Effector memory CD8-positive, alpha-beta T cell (primary cell): ENCODE measurements around the gene TMUB1.
A peak's percentile ranks its signal among the peaks of the same experiment; 100 is the strongest.

Experiments
- ATAC-seq: fragments of 150-1000 bp; cut with Tn5 transposase; replicated peaks from 2 replicates; pipeline ENCODE4 v1.10.0; 2021; ENCODE audit warnings: mild to moderate bottlenecking, moderate library complexity
- DNase-seq, 3 experiments: peaks; one replicate each; pipeline ENCODE4 v3.0.0; 2021
- H3K27ac Mint-ChIP-seq, 2 donors: one replicate each; pipeline ENCODE4 v1.8.0; 2022; ENCODE audit warnings: mild to moderate bottlenecking in 2 of 2, mixed read lengths in 2 of 2, moderate library complexity in 2 of 2
- H3K27me3 Mint-ChIP-seq, 2 donors: one replicate each; pipeline ENCODE4 v1.8.0; 2022; ENCODE audit warnings: mixed read lengths in 2 of 2
- H3K36me3 Mint-ChIP-seq: one replicate; pipeline ENCODE4 v1.8.0; 2022; ENCODE audit warnings: mild to moderate bottlenecking, moderate library complexity, mixed read lengths; ENCODE audit not compliant: insufficient read depth
- H3K4me1 Mint-ChIP-seq, 2 donors: one replicate each; pipeline ENCODE4 v1.8.0; 2022; ENCODE audit warnings: low read depth in 2 of 2, mixed read lengths in 2 of 2
- H3K4me3 Mint-ChIP-seq, 2 donors: one replicate each; pipeline ENCODE4 v1.8.0; 2022; ENCODE audit warnings: mild to moderate bottlenecking in 2 of 2, mixed read lengths in 2 of 2, moderate library complexity in 2 of 2
- H3K9me3 Mint-ChIP-seq, 2 donors: one replicate each; pipeline ENCODE4 v1.8.0; 2022; ENCODE audit warnings: mixed read lengths in 2 of 2

The TMUB1 gene

GRCh38 chr7:151125470-151125845, 42.2 kb upstream of the TMUB1 start:
- Mint-ChIP-seq H3K36me3 (peaks cover 14% of the 10 kb centered on the region), H3K27me3 (no peaks in the 10 kb centered on the region), H3K9me3 (no peaks in the 10 kb centered on the region), H3K4me3 (no peak overlapping the region), H3K27ac (no peak overlapping the region), H3K4me1 (peaks cover 11 to 13% of the 10 kb centered on the region in 2 donors)
- DNase-seq: no peak
- no peak for ATAC-seq

DNA sequence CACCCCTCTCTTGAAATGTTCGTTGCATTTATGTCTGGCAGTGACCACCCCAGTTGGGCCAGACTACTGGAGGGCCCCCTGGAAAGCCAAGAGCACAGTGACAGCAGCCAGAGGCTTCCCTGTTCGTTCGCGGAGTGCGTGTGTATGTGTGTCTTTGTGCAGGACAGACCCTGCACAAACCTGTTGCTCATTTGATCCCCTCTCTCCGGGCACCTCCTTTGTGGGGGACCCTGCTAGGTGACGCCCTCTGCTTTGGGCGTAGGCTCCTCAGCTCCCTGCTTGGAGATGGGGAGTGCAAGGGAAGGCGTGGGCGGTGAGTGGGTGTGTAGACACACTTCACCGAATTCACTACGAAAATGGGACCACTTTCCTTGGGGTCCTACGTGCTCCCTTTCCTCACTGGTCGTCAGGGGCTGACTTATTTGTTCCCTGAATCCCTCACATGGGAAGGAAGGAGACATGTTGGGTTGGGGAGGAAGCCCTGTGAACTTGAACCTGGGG, 41.7 kb upstream of the TMUB1 start:
- ATAC-seq: no peak

DNA sequence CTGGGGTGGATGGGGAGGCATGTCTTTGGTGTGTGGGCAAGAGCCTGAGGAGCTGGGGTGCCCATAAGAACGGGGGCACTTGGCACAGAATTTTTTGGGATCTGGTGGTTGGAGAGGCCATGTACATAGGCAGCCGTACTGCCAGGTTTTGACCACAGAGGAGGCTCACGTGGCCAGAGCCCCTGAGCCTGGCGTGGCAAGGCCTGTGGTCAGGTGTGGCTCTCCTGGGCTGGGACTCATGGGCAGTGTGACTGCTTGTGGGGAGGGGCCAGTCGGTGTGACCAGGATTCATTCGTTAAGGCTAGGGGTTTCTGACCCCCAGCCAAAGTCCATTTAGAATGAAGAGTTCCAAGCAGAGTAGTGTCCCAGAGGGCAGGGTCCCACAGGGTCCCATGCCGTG, 41.2 kb upstream of the TMUB1 start:
- Mint-ChIP-seq H3K36me3 (peaks cover 14% of the 10 kb centered on the region), H3K4me1 (peaks cover 11 to 13% of the 10 kb centered on the region in 2 donors), H3K9me3 (no peaks in the 10 kb centered on the region), H3K27me3 (no peaks in the 10 kb centered on the region), H3K4me3 (no peak overlapping the region), H3K27ac (no peak overlapping the region)
- no peak for DNase-seq
- no peak for ATAC-seq

More for the DNA sequence above, 41.7 kb upstream of the TMUB1 start:
- no peak for DNase-seq
- Mint-ChIP-seq H3K4me3 (no peak overlapping the region), H3K9me3 (no peaks in the 10 kb centered on the region), H3K36me3 (peaks cover 14% of the 10 kb centered on the region), H3K27ac (no peak overlapping the region), H3K27me3 (no peaks in the 10 kb centered on the region), H3K4me1 (peaks cover 11 to 13% of the 10 kb centered on the region in 2 donors)

- no peak overlapping the region for H3K4me3 Mint-ChIP-seq
- DNase-seq (peak; percentile 84 to 87 (median 85)), ATAC-seq (peak; percentile 99)
- no peaks in the 10 kb centered on the region for H3K9me3 Mint-ChIP-seq
- H3K27me3 Mint-ChIP-seq: no peaks in the 10 kb centered on the region
- peaks cover 13 to 14% of the 10 kb centered on the region in 2 donors for H3K4me1 Mint-ChIP-seq
- H3K27ac Mint-ChIP-seq: peak overlapping the region in 1 of 2 donors; percentile 26
- H3K36me3 Mint-ChIP-seq: peaks cover 14% of the 10 kb centered on the region
Observed at GRCh38 chr7:151123822-151124464, 40.6 kb upstream of the TMUB1 start.

DNA sequence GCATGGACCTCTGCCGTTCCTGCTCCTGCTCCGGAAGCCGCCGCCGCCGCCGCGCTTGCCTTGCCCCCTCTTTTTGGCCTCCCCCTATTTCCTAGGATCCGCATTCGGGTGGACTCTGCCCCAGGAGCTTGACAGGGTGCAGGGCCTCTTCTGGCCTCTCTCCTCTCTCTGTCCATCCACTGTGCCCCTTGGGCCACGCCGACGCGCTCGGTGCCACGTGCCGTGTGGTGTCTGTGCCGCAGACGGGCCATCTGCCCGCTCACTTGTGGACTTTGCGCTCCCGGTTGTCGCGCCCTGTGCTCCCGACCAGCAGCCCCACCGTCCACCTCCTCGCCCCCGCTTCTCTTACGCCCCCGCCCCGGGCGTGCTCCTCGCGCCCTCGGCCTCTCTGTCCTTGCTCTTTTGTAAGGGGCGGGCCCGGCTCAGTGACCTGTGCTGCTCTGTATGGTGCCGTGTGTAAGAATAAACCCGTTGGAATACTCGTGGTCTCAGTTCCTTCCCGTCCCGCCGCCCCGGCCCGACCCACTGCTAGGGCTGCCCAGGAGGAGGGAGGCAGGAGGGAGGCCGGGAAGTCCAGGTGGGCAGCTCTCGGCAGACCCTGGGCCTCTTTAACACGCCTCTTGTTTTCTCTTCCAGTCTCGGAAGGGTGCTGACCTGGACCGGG, 40.0 kb upstream of the TMUB1 start:
- H3K9me3 Mint-ChIP-seq: no peaks in the 10 kb centered on the region
- no peak for ATAC-seq
- peak overlapping the region in 1 of 2 donors; percentile 26 for H3K27ac Mint-ChIP-seq
- peaks cover 18% of the 10 kb centered on the region for H3K36me3 Mint-ChIP-seq
- DNase-seq: no peak
- no peak overlapping the region for H3K4me3 Mint-ChIP-seq
- H3K27me3 Mint-ChIP-seq: no peaks in the 10 kb centered on the region
- H3K4me1 Mint-ChIP-seq: peaks cover 13 to 18% of the 10 kb centered on the region in 2 donors

- Mint-ChIP-seq H3K4me3 (no peak overlapping the region), H3K27ac (no peak overlapping the region), H3K27me3 (no peaks in the 10 kb centered on the region)
Observed at GRCh38 chr7:151122796-151123157, 39.5 kb upstream of the TMUB1 start.

GRCh38 chr7:151122276-151122675, 39.0 kb upstream of the TMUB1 start:
- H3K9me3 Mint-ChIP-seq: no peaks in the 10 kb centered on the region
- H3K27me3 Mint-ChIP-seq: no peaks in the 10 kb centered on the region
- no peak overlapping the region for H3K4me3 Mint-ChIP-seq
- DNase-seq (no peak), ATAC-seq (no peak)
- H3K4me1 Mint-ChIP-seq: peaks cover 13 to 20% of the 10 kb centered on the region in 2 donors
- H3K27ac Mint-ChIP-seq: no peak overlapping the region
- H3K36me3 Mint-ChIP-seq: peaks cover 20% of the 10 kb centered on the region

More at GRCh38 chr7:151122796-151123157, 39.5 kb upstream of the TMUB1 start:
- DNase-seq (no peak), ATAC-seq (no peak)
- Mint-ChIP-seq H3K9me3 (no peaks in the 10 kb centered on the region), H3K36me3 (peaks cover 18% of the 10 kb centered on the region), H3K4me1 (peaks cover 13 to 18% of the 10 kb centered on the region in 2 donors)

- no peak overlapping the region for H3K4me3 Mint-ChIP-seq
- H3K9me3 Mint-ChIP-seq: no peaks in the 10 kb centered on the region
- H3K4me1 Mint-ChIP-seq: peaks cover 13 to 23% of the 10 kb centered on the region in 2 donors
- H3K36me3 Mint-ChIP-seq: peaks cover 21% of the 10 kb centered on the region
- no peak for DNase-seq
- no peak for ATAC-seq
- no peaks in the 10 kb centered on the region for H3K27me3 Mint-ChIP-seq
- no peak overlapping the region for H3K27ac Mint-ChIP-seq
Observed at GRCh38 chr7:151121380-151122170, 38.3 kb upstream of the TMUB1 start.

DNA sequence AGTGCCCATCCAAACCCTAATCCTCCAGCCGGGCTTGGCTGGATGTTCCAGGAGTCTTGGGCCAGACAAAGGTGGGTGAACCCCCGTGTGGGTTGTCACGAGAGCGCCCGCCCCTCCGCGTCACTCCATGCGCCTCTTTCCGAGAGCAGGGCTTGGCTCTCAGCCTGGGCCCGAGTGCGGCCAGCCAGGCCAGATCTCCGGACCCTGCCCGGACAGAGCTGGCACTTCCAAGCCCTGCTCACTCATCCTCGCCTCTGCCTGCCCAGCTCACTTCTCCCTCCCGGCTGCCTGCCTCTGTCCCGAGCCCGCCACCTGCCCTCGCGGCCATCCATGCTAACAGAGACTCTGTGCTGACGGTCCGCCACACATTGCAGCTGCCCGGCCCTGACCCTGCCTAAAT, 37.6 kb upstream of the TMUB1 start:
- Mint-ChIP-seq H3K36me3 (peaks cover 21% of the 10 kb centered on the region), H3K9me3 (no peaks in the 10 kb centered on the region), H3K4me3 (no peak overlapping the region), H3K4me1 (peaks cover 15 to 24% of the 10 kb centered on the region in 2 donors), H3K27me3 (no peaks in the 10 kb centered on the region), H3K27ac (no peak overlapping the region)
- no peak for DNase-seq
- no peak for ATAC-seq

DNA sequence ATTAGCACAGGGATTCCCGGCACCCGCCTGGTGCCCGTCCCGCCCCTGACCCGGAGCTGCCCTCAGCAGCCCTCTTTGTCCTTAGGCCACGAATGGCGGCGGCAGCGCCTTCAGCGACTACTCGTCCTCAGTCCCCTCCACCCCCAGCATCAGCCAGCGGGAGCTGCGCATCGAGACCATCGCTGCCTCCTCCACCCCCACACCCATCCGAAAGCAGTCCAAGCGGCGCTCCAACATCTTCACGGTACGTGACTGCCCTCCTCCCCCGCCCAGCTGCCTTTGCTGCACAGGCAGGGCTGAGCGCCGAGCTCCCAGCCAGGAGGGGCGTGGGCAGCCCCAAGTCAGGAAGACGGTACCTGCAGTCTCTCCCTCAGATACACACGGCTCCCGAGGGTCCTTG, 36.6 kb upstream of the TMUB1 start:
- Mint-ChIP-seq H3K36me3 (peaks cover 22% of the 10 kb centered on the region), H3K27ac (peak overlapping the region in 1 of 2 donors; percentile 18), H3K9me3 (no peaks in the 10 kb centered on the region), H3K4me1 (peaks cover 18 to 27% of the 10 kb centered on the region in 2 donors), H3K4me3 (peak overlapping the region in 1 of 2 donors; percentile 19), H3K27me3 (no peaks in the 10 kb centered on the region)
- ATAC-seq: no peak
- DNase-seq: no peak

- Mint-ChIP-seq H3K27me3 (no peaks in the 10 kb centered on the region), H3K27ac (peak overlapping the region; percentile 18 to 26), H3K4me3 (peak overlapping the region in 1 of 2 donors; percentile 53), H3K36me3 (peaks cover 22% of the 10 kb centered on the region), H3K9me3 (no peaks in the 10 kb centered on the region), H3K4me1 (peaks cover 15 to 23% of the 10 kb centered on the region in 2 donors)
- no peak for DNase-seq
- ATAC-seq: no peak
Observed at GRCh38 chr7:151119055-151119415, 35.7 kb upstream of the TMUB1 start.

GRCh38 chr7:151118108-151119054, 35.1 kb upstream of the TMUB1 start:
- H3K9me3 Mint-ChIP-seq: no peaks in the 10 kb centered on the region
- DNase-seq (no peak), ATAC-seq (no peak)
- peak overlapping the region in 1 of 2 donors; percentile 53 for H3K4me3 Mint-ChIP-seq
- peaks cover 18% of the 10 kb centered on the region for H3K36me3 Mint-ChIP-seq
- H3K4me1 Mint-ChIP-seq: peaks cover 8 to 17% of the 10 kb centered on the region in 2 donors
- H3K27me3 Mint-ChIP-seq: no peaks in the 10 kb centered on the region
- peak overlapping the region; percentile 80 to 91 for H3K27ac Mint-ChIP-seq

DNA sequence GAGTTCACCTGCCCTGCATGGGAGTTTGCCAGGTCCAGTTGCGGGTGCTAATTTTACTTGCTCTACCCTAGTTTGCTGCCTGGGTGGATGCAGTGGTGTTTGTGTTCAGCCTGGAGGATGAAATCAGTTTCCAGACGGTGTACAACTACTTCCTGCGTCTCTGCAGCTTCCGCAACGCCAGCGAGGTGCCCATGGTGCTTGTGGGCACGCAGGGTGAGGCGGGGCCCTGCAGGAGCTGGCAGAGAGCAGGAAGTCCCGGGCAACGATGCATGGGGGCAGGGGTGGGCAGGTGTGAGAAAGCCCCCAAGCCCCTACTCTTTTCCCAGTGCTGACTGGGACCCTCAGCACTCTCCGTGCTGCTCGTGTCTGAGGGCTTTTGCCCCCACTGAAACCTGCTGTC, 34.3 kb upstream of the TMUB1 start:
- ATAC-seq: peak; percentile 78
- peak; percentile 40 to 53 (median 49) for DNase-seq
- H3K27ac Mint-ChIP-seq: peak overlapping the region; percentile 80 to 91
- peaks cover 16% of the 10 kb centered on the region for H3K36me3 Mint-ChIP-seq
- H3K27me3 Mint-ChIP-seq: no peaks in the 10 kb centered on the region
- H3K9me3 Mint-ChIP-seq: no peaks in the 10 kb centered on the region
- H3K4me1 Mint-ChIP-seq: peaks cover 5 to 17% of the 10 kb centered on the region in 2 donors
- H3K4me3 Mint-ChIP-seq: peak overlapping the region; percentile 66 to 70
